GM23248 (cell line): ENCODE data around the gene CTDNEP1.

Experiments used
- EZH2 ChIP-seq: fragments of 200-600 bp; sonication (generic); IDR thresholded peaks from 2 replicates; pipeline ENCODE4 v1.6.1; 2018; ENCODE audit warnings: antibody characterized with exemption, mild to moderate bottlenecking; ENCODE audit not compliant: insufficient read depth, poor library complexity, severe bottlenecking
- EZH2phosphoT487 ChIP-seq: fragments of 200-600 bp; sonication (generic); IDR thresholded peaks from 2 replicates; pipeline ENCODE4 v1.6.1; 2018; ENCODE audit warnings: antibody characterized with exemption, moderate library complexity, mild to moderate bottlenecking, low read depth; ENCODE audit not compliant: insufficient read depth

DNA sequence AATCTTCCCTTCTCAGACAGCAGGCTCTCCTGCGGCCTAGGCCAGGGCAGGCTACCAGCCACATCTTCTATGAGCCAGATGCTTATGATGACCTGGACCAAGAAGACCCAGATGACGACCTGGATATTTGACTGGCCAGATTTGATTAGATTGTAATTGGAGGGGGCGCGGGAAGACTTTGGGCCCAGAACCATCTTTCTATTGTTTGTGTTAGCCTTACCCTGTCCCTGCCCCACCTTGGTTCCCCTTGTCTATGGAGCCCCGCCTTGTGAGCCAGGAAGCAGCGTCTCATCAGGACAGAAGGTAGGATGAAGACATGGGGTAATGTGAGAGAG lies 8.0 kb upstream of the CTDNEP1 start:
- TF ChIP-seq EZH2 (no peak), EZH2phosphoT487 (no peak)
